Activated T-cell treated with anti-CD3 and anti-CD28 coated beads, Interleukin-2, amount 50 U/mL, for 48 hours (primary cell): ENCODE measurements around the gene ARHGAP44.

Source experiments
- DNase-seq, 2 experiments: peaks; one replicate each; pipeline ENCODE4 v3.0.0-alpha.2; 2020

Gene ARHGAP44

GRCh38 chr17:13031718-13032350 lies 242.5 kb downstream of the ARHGAP44 start:
- peak; percentile 54 to 61 for DNase-seq

GRCh38 chr17:13035420-13035819 lies 246.1 kb downstream of the ARHGAP44 start:
- DNase-seq = no peak

GRCh38 chr17:13036751-13037150 lies 247.5 kb downstream of the ARHGAP44 start:
- DNase-seq = no peak

GRCh38 chr17:13038931-13039665 lies 249.8 kb downstream of the ARHGAP44 start:
- DNase-seq = no peak
